GM12878 (cell line): ENCODE measurements around the gene TMEM52. TPM values are rescaled to one million over a fixed set of nuclear protein-coding genes. Genes with fewer than 3 reads are reported as not detected.

Experiments
- ATAC-seq: fragments of 200-7000 bp; cut with Tn5 transposase; 3 replicates; pipeline ENCODE4 v1.9.1; 2020; ENCODE audit warnings: mild to moderate bottlenecking, moderate library complexity
- BruUV-seq: library from RNA; stranded (reverse); fragments of 400-500 nt; replicated peaks from 2 replicates; lab custom pipeline; 2021; lab: Mats Ljungman, UMichigan
- CTCF ChIA-PET: fragments of 300-600 bp; sonication (Branson Sonifier 250); formaldehyde crosslinking; extraction: SDS; loops from one replicate; lab custom pipeline; 2021; ENCODE audit warnings: inconsistent platforms; lab: Yijun Ruan, JAX
- POLR2A ChIA-PET: fragments of 350-600 bp; formaldehyde crosslinking; extraction: SDS; loops from one replicate; lab custom pipeline; 2021; ENCODE audit warnings: inconsistent platforms; lab: Charles Lee
- RAD21 ChIA-PET: fragments of 300-600 bp; sonication (Branson Sonifier 250); formaldehyde crosslinking; loops from one replicate; lab custom pipeline; 2023; ENCODE audit warnings: antibody characterized with exemption; ENCODE audit not compliant: unreplicated experiment; lab: Charles Lee
- SMC1A ChIA-PET: fragments of 300-600 bp; sonication (Branson Sonifier 250); formaldehyde crosslinking; loops from one replicate; lab custom pipeline; 2023; ENCODE audit not compliant: unreplicated experiment, uncharacterized antibody; lab: Charles Lee
- DNase-seq: peaks from one replicate; pipeline ENCODE4 v3.0.0-alpha.2; 2011; ENCODE audit warnings: low read depth, low spot score
- FAIRE-seq: peaks from 3 replicates; lab custom pipeline; 2011; peaks lifted over from hg19 to GRCh38; lab: Jason Lieb, UNC
- H2AFZ ChIP-seq: 2 replicates; pipeline ENCODE4 v1.6.0; 2011; ENCODE audit warnings: low read depth, low read length, control low read depth; ENCODE audit not compliant: control insufficient read depth
- H3K27ac ChIP-seq: 2 replicates; pipeline ENCODE4 v1.5.1; 2011; ENCODE audit warnings: control low read depth; ENCODE audit not compliant: control insufficient read depth, insufficient read depth
- H3K27me3 ChIP-seq, 2 experiments: replicated peaks in 1 of 2; 2 replicates each; pipeline versions ENCODE4 v1.6.0 to v1.6.1; 2011; ENCODE audit warnings: low read length in 1 of 2; ENCODE audit not compliant: control insufficient read depth in 2 of 2, insufficient read depth in 2 of 2
- H3K36me3 ChIP-seq, 2 experiments: 2 replicates each; pipeline ENCODE4 v1.5.1; 2011; ENCODE audit warnings: low read length in 1 of 2; ENCODE audit not compliant: control insufficient read depth in 2 of 2, insufficient read depth in 2 of 2
- H3K4me1 ChIP-seq: 2 replicates; pipeline ENCODE4 v1.6.1; 2011; ENCODE audit warnings: mild to moderate bottlenecking, low read length, moderate library complexity, mixed read lengths; ENCODE audit not compliant: control insufficient read depth, insufficient read depth
- H3K4me2 ChIP-seq: 2 replicates; pipeline ENCODE4 v1.6.0; 2011; ENCODE audit warnings: control low read depth; ENCODE audit not compliant: control insufficient read depth, insufficient read depth
- H3K4me3 ChIP-seq: fragments of 200-600 bp; sonication (generic); 2 replicates; pipeline ENCODE4 v1.5.1; 2016
- H3K79me2 ChIP-seq: 2 replicates; pipeline ENCODE4 v1.6.0; 2011; ENCODE audit warnings: low read length; ENCODE audit not compliant: control insufficient read depth, insufficient read depth
- H3K9ac ChIP-seq: 2 replicates; pipeline ENCODE4 v1.8.0; 2011; ENCODE audit warnings: low read length, control low read depth, mixed read lengths; ENCODE audit not compliant: control insufficient read depth, insufficient read depth
- H3K9me3 ChIP-seq: replicated peaks from 3 replicates; pipeline ENCODE4 v1.5.1; 2011; ENCODE audit warnings: mild to moderate bottlenecking, low read length; ENCODE audit not compliant: control insufficient read depth, insufficient read depth
- H4K20me1 ChIP-seq: 2 replicates; pipeline ENCODE4 v1.6.0; 2011; ENCODE audit not compliant: control insufficient read depth, insufficient read depth
- BCL11A ChIP-seq: IDR thresholded peaks from 2 replicates; pipeline ENCODE4 v1.6.1; 2011; ENCODE audit warnings: low read depth, low read length
- CREM ChIP-seq: IDR thresholded peaks from 2 replicates; pipeline ENCODE4 v1.6.1; 2014; ENCODE audit warnings: antibody characterized with exemption, low read depth
- EZH2 ChIP-seq: IDR thresholded peaks from 2 replicates; pipeline ENCODE4 v1.6.1; 2012; ENCODE audit warnings: low read depth, mild to moderate bottlenecking, control low read depth, inconsistent platforms, low read length, borderline replicate concordance; ENCODE audit not compliant: control insufficient read depth
- FOXK2 ChIP-seq: fragments of 450-650 bp; IDR thresholded peaks from 2 replicates; pipeline ENCODE4 v1.6.1; 2017; ENCODE audit warnings: mild to moderate bottlenecking, moderate library complexity
- FOXM1 ChIP-seq: IDR thresholded peaks from 2 replicates; pipeline ENCODE4 v1.6.1; 2012; ENCODE audit warnings: low read depth, mild to moderate bottlenecking, inconsistent platforms, low read length, moderate library complexity
- GATAD2B ChIP-seq: fragments of 450-650 bp; conservative IDR thresholded peaks from 2 replicates; pipeline ENCODE4 v1.6.1; 2017; ENCODE audit warnings: low read depth, mild to moderate bottlenecking, moderate library complexity
- JUNB ChIP-seq: IDR thresholded peaks from 2 replicates; pipeline ENCODE4 v1.6.1; 2016; ENCODE audit warnings: antibody characterized with exemption, mild to moderate bottlenecking
- KAT2A ChIP-seq: conservative IDR thresholded peaks from 2 replicates; pipeline ENCODE4 v1.6.1; 2011; ENCODE audit warnings: low read depth, low read length; ENCODE audit not compliant: control insufficient read depth
- KLF5 ChIP-seq: fragments of 450-650 bp; IDR thresholded peaks from 2 replicates; pipeline ENCODE4 v1.6.1; 2014; ENCODE audit warnings: mild to moderate bottlenecking; ENCODE audit not compliant: partially characterized antibody
- MEF2A ChIP-seq: IDR thresholded peaks from 2 replicates; pipeline ENCODE4 v1.6.1; 2011; ENCODE audit warnings: low read depth, mild to moderate bottlenecking, low read length, moderate library complexity; ENCODE audit not compliant: insufficient read depth
- MTA3 ChIP-seq: IDR thresholded peaks from 2 replicates; pipeline ENCODE4 v1.6.1; 2012; ENCODE audit warnings: low read length, inconsistent platforms, borderline replicate concordance
- PBX3 ChIP-seq: IDR thresholded peaks from 2 replicates; pipeline ENCODE4 v1.6.1; 2011; ENCODE audit warnings: mild to moderate bottlenecking, low read depth, low read length, moderate library complexity; ENCODE audit not compliant: insufficient replicate concordance
- PKNOX1 ChIP-seq: fragments of 450-650 bp; IDR thresholded peaks from 2 replicates; pipeline ENCODE4 v1.6.1; 2016; ENCODE audit warnings: mild to moderate bottlenecking
- POLR2A ChIP-seq: IDR thresholded peaks from 2 replicates; pipeline ENCODE4 v1.6.1; 2011; ENCODE audit warnings: low read depth, mild to moderate bottlenecking, low read length
- RUNX3 ChIP-seq: IDR thresholded peaks from 2 replicates; pipeline ENCODE4 v1.6.1; 2012; ENCODE audit warnings: low read length, inconsistent platforms
- STAT3 ChIP-seq: IDR thresholded peaks from 2 replicates; pipeline ENCODE4 v1.6.1; 2011; ENCODE audit warnings: low read depth, low read length, improper control_type of control experiment
- TBL1XR1 ChIP-seq: IDR thresholded peaks from 2 replicates; pipeline ENCODE4 v1.6.1; 2012; ENCODE audit warnings: low read depth, low read length, improper control_type of control experiment
- ZNF207 ChIP-seq: fragments of 450-650 bp; IDR thresholded peaks from 2 replicates; pipeline ENCODE4 v1.6.1; 2014; ENCODE audit warnings: antibody characterized with exemption, mild to moderate bottlenecking, borderline replicate concordance
- ZZZ3 ChIP-seq: IDR thresholded peaks from 2 replicates; pipeline ENCODE4 v1.6.1; 2011; ENCODE audit warnings: low read depth; ENCODE audit not compliant: control insufficient read depth, insufficient read length
- WGBS: methylation state at CpG from one replicate; pipeline ENCODE4 v1.1.6; 2016; ENCODE audit warnings: low lambda C conversion rate; ENCODE audit not compliant: insufficient replicate concordance, insufficient coverage; ENCODE audit errors: missing lambda C conversion rate; 5-methylcytosine and 5-hydroxymethylcytosine counted together
- in situ Hi-C: fragments of 300-500 bp; cut with MboI; formaldehyde crosslinking; loops from 9 replicates; pipeline ENCODE4 v1.14.3; 2018; ENCODE audit warnings: mixed read lengths
- intact Hi-C: fragments of 100-400 bp; cut with micrococcal nuclease; formaldehyde crosslinking; loops from one replicate; pipeline ENCODE4 v1.14.2; 2022; ENCODE audit not compliant: unreplicated experiment
- polyA plus RNA-seq, 11 experiments: library from polyadenylated mRNA; depleted of rRNA in 4 of 11; unstranded in 6 of 11; stranded (reverse) in 5 of 11; fragments of >200 nt; fragmentation: Nextera tagmentation in 4 of 11; fragmentation: Illumina TruSeq in 1 of 11; extraction: Ambion mirVana in 4 of 11; extraction: Trizol in 1 of 11; gene quantifications; 1 replicate in 1 of 11; 2 replicates in 10 of 11; pipeline versions ENCODE4 v1.2.1 to v1.2.3, GENCODE V29; 2011 to 2016; ENCODE audit warnings: inconsistent platforms in 2 of 11, missing spikeins in 2 of 11, low read depth in 1 of 11
- total RNA-seq, 4 experiments: library from RNA; depleted of rRNA in 3 of 4; stranded (reverse); fragments of >200 nt in 3 of 4; fragmentation: Illumina TruSeq in 1 of 4; extraction: Trizol in 1 of 4; gene quantifications; 2 replicates each; pipeline versions ENCODE4 v1.2.1 to v1.2.3, GENCODE V29; 2013 to 2021

TMEM52 gene
- total and polyA plus RNA-seq, 10 of the 15 experiments (the other 5 are each of a cell fraction or from before 2014, with no cell fraction given), result 0.17 to 0.33 (median 0.24) TPM; not detected in 7

- DNase-seq (no peak), FAIRE-seq (no peak), ATAC-seq (no peak)
- Histone ChIP-seq H3K27ac (no peak overlapping the region), H3K9me3 (no peaks in the 10 kb centered on the region), H4K20me1 (no peaks in the 10 kb centered on the region), H3K4me2 (no peak overlapping the region), H3K79me2 (no peaks in the 10 kb centered on the region), H3K9ac (no peak overlapping the region), H3K4me1 (no peaks in the 10 kb centered on the region), H3K4me3 (no peak overlapping the region), H3K36me3 (no peaks in the 10 kb centered on the region), H3K27me3 (peaks cover 0 to 3% of the 10 kb centered on the region in 2 experiments; a peak in 1 of 4 replicates), H2AFZ (no peak overlapping the region)
- ChIA-PET SMC1A (interaction anchor here (0.8 kb wide), 1 partner anchor 42 kb away, joined by 3 read pairs; no protein-coding TSS in a partner anchor), CTCF (interaction anchor here (1.8 to 3.9 kb wide), 2 partner anchors 11 to 85 kb away, joined by 4 to 17 read pairs; no protein-coding TSS in a partner anchor), POLR2A (no interaction called here), RAD21 (no interaction called here)
- intact Hi-C loops, result no loop called here
- no TSS peak for BruUV-seq
- in situ Hi-C loops, result loop anchor here (25.0 kb wide), 1 partner anchor 828 kb away; no protein-coding TSS in a partner anchor
- WGBS, result 46% methylated on average over 12 of the region's 12 CpGs
- TF ChIP-seq BCL11A (no peak), STAT3 (no peak), CREM (no peak), POLR2A (no peak), EZH2 (no peak), MTA3 (no peak), TBL1XR1 (no peak)
These were observed 40.4 kb upstream of the TMEM52 start for GRCh38 chr1:1959459-1959839.

GRCh38 chr1:1958071-1958541 lies 39.0 kb upstream of the TMEM52 start:
- Histone ChIP-seq H3K27me3 (peaks cover 0 to 3% of the 10 kb centered on the region in 2 experiments; a peak in 1 of 4 replicates), H2AFZ (no peak overlapping the region), H3K9me3 (no peaks in the 10 kb centered on the region), H4K20me1 (no peaks in the 10 kb centered on the region), H3K36me3 (no peaks in the 10 kb centered on the region), H3K9ac (no peak overlapping the region), H3K79me2 (no peaks in the 10 kb centered on the region), H3K4me3 (no peak overlapping the region), H3K4me2 (no peak overlapping the region), H3K27ac (no peak overlapping the region), H3K4me1 (no peaks in the 10 kb centered on the region)
- intact Hi-C loops, result no loop called here
- RAD21 ChIA-PET, result no interaction called here
- FAIRE-seq (no peak), ATAC-seq (no peak), DNase-seq (no peak)
- SMC1A ChIA-PET, result no interaction called here
- BruUV-seq, result no TSS peak
- WGBS, result 55% methylated on average over 29 of the region's 29 CpGs
- in situ Hi-C loops, result loop anchor here (25.0 kb wide), 1 partner anchor 829 kb away; no protein-coding TSS in a partner anchor
- POLR2A ChIA-PET, result no interaction called here
- CTCF ChIA-PET, result no interaction called here
- TF ChIP-seq KLF5 (no peak), JUNB (no peak), PBX3 (no peak), FOXK2 (no peak), KAT2A (no peak), PKNOX1 (no peak), MEF2A (no peak), FOXM1 (no peak), ZNF207 (no peak), RUNX3 (no peak), ZZZ3 (no peak), GATAD2B (no peak)
